B cell (primary cell): ENCODE measurements around the gene MDFI.

ENCODE experiments used
- CTCF ChIP-seq: fragments of 200-600 bp; IDR thresholded peaks from one replicate; pipeline ENCODE4 v1.8.0; 2022; ENCODE audit warnings: antibody characterized with exemption, mild to moderate bottlenecking
- EZH2 ChIP-seq: IDR thresholded peaks from 2 replicates; pipeline ENCODE4 v1.6.1; 2012; ENCODE audit warnings: borderline replicate concordance, low read depth, mild to moderate bottlenecking, moderate library complexity, low read length; ENCODE audit not compliant: insufficient read depth, poor library complexity, severe bottlenecking

GRCh38 chr6:41692730-41693129 lies 54.5 kb downstream of the MDFI start:
- no peak for TF ChIP-seq CTCF
- no peak for TF ChIP-seq EZH2
